HEK293 (cell line): ENCODE results near the gene TSHZ2.

ENCODE experiments used
- CTCF ChIA-PET: fragments of 350-600 bp; formaldehyde crosslinking; extraction: SDS; loops from one replicate; lab custom pipeline; 2021; ENCODE audit warnings: antibody characterized with exemption; lab: Yijun Ruan, JAX
- POLR2A ChIA-PET: fragments of 300-600 bp; formaldehyde crosslinking; extraction: SDS; loops from one replicate; lab custom pipeline; 2020; ENCODE audit warnings: antibody characterized with exemption, inconsistent platforms; lab: Yijun Ruan, JAX
- H3K27ac ChIP-seq: fragments of 200-500 bp; sonication (Bioruptor generic); 2 replicates; pipeline ENCODE4 v1.5.1; 2014; ENCODE audit warnings: low read depth, low read length, control low read depth, inconsistent platforms; ENCODE audit errors: extremely low read depth
- H3K36me3 ChIP-seq, 2 experiments: fragments of 200-500 bp in 1 of 2; sonication (Bioruptor generic) in 1 of 2; 1 replicate in 1 of 2; 2 replicates in 1 of 2; pipeline ENCODE4 v1.5.1; 2014 to 2017; ENCODE audit warnings: inconsistent platforms in 2 of 2, low read length in 2 of 2; ENCODE audit not compliant: control insufficient read depth in 2 of 2, insufficient read depth in 1 of 2
- H3K4me1 ChIP-seq: fragments of 200-500 bp; sonication (Bioruptor generic); 2 replicates; pipeline ENCODE4 v1.5.1; 2014; ENCODE audit warnings: mild to moderate bottlenecking, low read length, inconsistent platforms; ENCODE audit not compliant: control insufficient read depth, insufficient read depth
- H3K4me3 ChIP-seq: 2 replicates; pipeline ENCODE4 v1.5.1; 2011; ENCODE audit warnings: low read depth, mild to moderate bottlenecking, control low read depth, low read length, moderate library complexity
- H3K9me3 ChIP-seq: fragments of 200-500 bp; sonication (Bioruptor generic); 2 replicates; pipeline ENCODE4 v1.5.1; 2014; ENCODE audit warnings: low read depth, low read length, inconsistent platforms; ENCODE audit not compliant: control insufficient read depth, insufficient read depth
- GLIS2 ChIP-seq: fragments of 450-650 bp; formaldehyde crosslinking; IDR thresholded peaks from 2 replicates; pipeline ENCODE4 v1.5.1; 2016; ENCODE audit warnings: missing biosample characterization, missing genetic modification characterization
- KLF7 ChIP-seq: fragments of 450-650 bp; formaldehyde crosslinking; IDR thresholded peaks from 2 replicates; pipeline ENCODE4 v1.5.1; 2016; ENCODE audit warnings: missing biosample characterization, missing genetic modification characterization, borderline replicate concordance
- MYNN ChIP-seq: fragments of 450-650 bp; formaldehyde crosslinking; IDR thresholded peaks from 2 replicates; pipeline ENCODE4 v1.5.1; 2016; ENCODE audit warnings: missing biosample characterization, missing genetic modification characterization, borderline replicate concordance
- OVOL3 ChIP-seq: fragments of 450-650 bp; formaldehyde crosslinking; IDR thresholded peaks from 2 replicates; pipeline ENCODE4 v1.5.1; 2016; ENCODE audit warnings: missing biosample characterization, missing genetic modification characterization
- SCRT2 ChIP-seq: fragments of 450-650 bp; formaldehyde crosslinking; IDR thresholded peaks from 2 replicates; pipeline ENCODE4 v1.5.1; 2016; ENCODE audit warnings: missing biosample characterization, missing genetic modification characterization
- SP3 ChIP-seq: fragments of 450-650 bp; formaldehyde crosslinking; IDR thresholded peaks from 2 replicates; pipeline ENCODE4 v1.5.1; 2016; ENCODE audit warnings: missing biosample characterization, missing genetic modification characterization
- ZBTB21 ChIP-seq: fragments of 450-650 bp; formaldehyde crosslinking; IDR thresholded peaks from 2 replicates; pipeline ENCODE4 v1.5.1; 2017; ENCODE audit warnings: missing biosample characterization, missing genetic modification characterization
- ZEB2 ChIP-seq: fragments of 450-650 bp; formaldehyde crosslinking; IDR thresholded peaks from 2 replicates; pipeline ENCODE4 v1.5.1; 2016; ENCODE audit warnings: missing biosample characterization, missing genetic modification characterization
- ZNF112 ChIP-seq: fragments of 450-650 bp; formaldehyde crosslinking; IDR thresholded peaks from 2 replicates; pipeline ENCODE4 v1.5.0; 2017; ENCODE audit warnings: missing biosample characterization, missing genetic modification characterization
- ZNF121 ChIP-seq: fragments of 450-650 bp; formaldehyde crosslinking; IDR thresholded peaks from 2 replicates; pipeline ENCODE4 v1.5.1; 2016; ENCODE audit warnings: missing biosample characterization, missing genetic modification characterization
- ZNF132 ChIP-seq: fragments of 450-650 bp; formaldehyde crosslinking; IDR thresholded peaks from 2 replicates; pipeline ENCODE4 v1.5.1; 2017; ENCODE audit warnings: missing biosample characterization, missing genetic modification characterization, borderline replicate concordance
- ZNF140 ChIP-seq: fragments of 450-650 bp; formaldehyde crosslinking; IDR thresholded peaks from 2 replicates; pipeline ENCODE4 v1.5.1; 2016; ENCODE audit warnings: missing biosample characterization, missing genetic modification characterization
- ZNF211 ChIP-seq: fragments of 450-650 bp; formaldehyde crosslinking; IDR thresholded peaks from 2 replicates; pipeline ENCODE4 v1.5.1; 2016; ENCODE audit warnings: low read depth, missing biosample characterization, missing genetic modification characterization
- ZNF223 ChIP-seq: fragments of 450-650 bp; formaldehyde crosslinking; IDR thresholded peaks from 2 replicates; pipeline ENCODE4 v1.5.1; 2016; ENCODE audit warnings: missing biosample characterization, missing genetic modification characterization
- ZNF324 ChIP-seq: fragments of 450-650 bp; formaldehyde crosslinking; IDR thresholded peaks from 2 replicates; pipeline ENCODE4 v1.5.1; 2016; ENCODE audit warnings: missing biosample characterization, missing genetic modification characterization
- ZNF404 ChIP-seq: fragments of 450-650 bp; formaldehyde crosslinking; IDR thresholded peaks from 2 replicates; pipeline ENCODE4 v1.5.1; 2017; ENCODE audit warnings: missing biosample characterization, missing genetic modification characterization
- ZNF426 ChIP-seq: fragments of 450-650 bp; formaldehyde crosslinking; IDR thresholded peaks from 2 replicates; pipeline ENCODE4 v1.5.1; 2017; ENCODE audit warnings: missing biosample characterization, missing genetic modification characterization, mild to moderate bottlenecking, inconsistent platforms, moderate library complexity
- ZNF549 ChIP-seq: fragments of 450-650 bp; IDR thresholded peaks from 2 replicates; pipeline ENCODE4 v1.5.1; 2018; ENCODE audit warnings: missing biosample characterization, missing genetic modification characterization, mild to moderate bottlenecking, inconsistent platforms, moderate library complexity
- ZNF555 ChIP-seq: fragments of 450-650 bp; formaldehyde crosslinking; conservative IDR thresholded peaks from 2 replicates; pipeline ENCODE4 v1.5.1; 2017; ENCODE audit warnings: missing biosample characterization, mild to moderate bottlenecking, missing genetic modification characterization, inconsistent platforms
- ZNF600 ChIP-seq: fragments of 450-650 bp; formaldehyde crosslinking; IDR thresholded peaks from 2 replicates; pipeline ENCODE4 v1.5.1; 2016; ENCODE audit warnings: missing biosample characterization, missing genetic modification characterization
- ZNF624 ChIP-seq: fragments of 450-650 bp; formaldehyde crosslinking; IDR thresholded peaks from 2 replicates; pipeline ENCODE4 v1.5.1; 2017; ENCODE audit warnings: missing biosample characterization, missing genetic modification characterization
- ZNF660 ChIP-seq: fragments of 450-650 bp; IDR thresholded peaks from 2 replicates; pipeline ENCODE4 v1.5.1; 2018; ENCODE audit warnings: missing biosample characterization, mild to moderate bottlenecking, missing genetic modification characterization
- ZXDB ChIP-seq: fragments of 450-650 bp; formaldehyde crosslinking; IDR thresholded peaks from 2 replicates; pipeline ENCODE4 v1.5.1; 2016; ENCODE audit warnings: missing biosample characterization, missing genetic modification characterization
- TF ChIP-seq, protein P1 (sequence below): fragments of 450-650 bp; formaldehyde crosslinking; IDR thresholded peaks from 2 replicates; pipeline ENCODE4 v1.5.1; 2016; ENCODE audit warnings: missing biosample characterization, missing genetic modification characterization
- TF ChIP-seq, protein P2 (sequence below): fragments of 450-650 bp; formaldehyde crosslinking; IDR thresholded peaks from 2 replicates; pipeline ENCODE4 v1.5.1; 2016; ENCODE audit warnings: missing biosample characterization, missing genetic modification characterization
- TF ChIP-seq, protein P3 (sequence below): fragments of 450-650 bp; formaldehyde crosslinking; IDR thresholded peaks from 2 replicates; pipeline ENCODE4; 2016; ENCODE audit warnings: missing biosample characterization, missing genetic modification characterization
- TF ChIP-seq, protein P4 (sequence below): fragments of 450-650 bp; formaldehyde crosslinking; IDR thresholded peaks from 2 replicates; pipeline ENCODE4 v1.5.1; 2016; ENCODE audit warnings: missing biosample characterization, missing genetic modification characterization

TSHZ2 gene

DNA sequence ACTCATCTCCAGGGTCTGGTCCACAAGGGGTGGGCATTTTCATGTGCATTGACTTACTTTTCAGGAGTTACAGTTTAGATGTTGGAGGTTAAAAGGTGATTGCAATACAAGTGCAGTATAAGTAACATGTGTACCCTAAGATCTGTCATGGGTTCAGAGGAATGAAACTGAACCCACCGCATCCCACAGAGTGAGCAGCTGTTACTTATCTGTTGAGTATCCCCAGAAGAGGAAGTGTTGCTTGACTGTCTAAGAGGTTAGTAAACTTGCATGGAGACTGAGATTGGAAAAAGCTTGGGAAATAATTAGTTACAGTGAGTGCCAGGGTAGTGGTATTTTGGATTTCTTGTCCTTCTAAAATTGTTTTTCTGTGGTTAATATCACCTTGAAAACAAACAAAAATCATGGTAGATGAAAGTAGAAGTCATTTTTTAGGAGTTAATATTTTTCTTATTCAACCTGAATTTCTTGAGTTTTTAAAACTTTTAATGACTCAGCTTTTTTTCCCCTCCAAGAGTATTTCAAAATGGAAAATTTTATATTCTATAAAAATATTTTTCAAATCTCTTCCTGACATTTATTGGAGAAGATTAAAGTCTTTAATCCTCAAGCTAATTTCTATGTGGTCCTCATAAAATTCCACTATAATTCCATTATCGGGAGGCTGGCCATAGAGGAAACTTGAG lies 315.3 kb downstream of the TSHZ2 start (continued):
- TF ChIP-seq SP3 (tag by site-specific recombination) = no peak
- no peak for TF ChIP-seq ZXDB (tag by site-specific recombination)
- TF ChIP-seq SCRT2 (tag by site-specific recombination) = no peak

- no peaks in the 10 kb centered on the region for H3K36me3 ChIP-seq
- H3K4me3 ChIP-seq = no peak overlapping the region
- ChIA-PET CTCF (interaction anchor here (0.6 to 1.1 kb wide), 3 partner anchors 83 to 197 kb away, joined by 3 read pairs; no protein-coding TSS in a partner anchor), POLR2A (no interaction called here)
- no peak for TF ChIP-seq ZNF624 (tag by site-specific recombination)
- TF ChIP-seq ZNF211 (tag by site-specific recombination) = no peak
- TF ChIP-seq ZNF555 = no peak
- no peak for TF ChIP-seq ZNF426 (tag by site-specific recombination)
- TF ChIP-seq ZNF223 (tag by site-specific recombination) = no peak
- no peak for TF ChIP-seq ZNF600 (tag by site-specific recombination)
- TF ChIP-seq, protein P1, sequence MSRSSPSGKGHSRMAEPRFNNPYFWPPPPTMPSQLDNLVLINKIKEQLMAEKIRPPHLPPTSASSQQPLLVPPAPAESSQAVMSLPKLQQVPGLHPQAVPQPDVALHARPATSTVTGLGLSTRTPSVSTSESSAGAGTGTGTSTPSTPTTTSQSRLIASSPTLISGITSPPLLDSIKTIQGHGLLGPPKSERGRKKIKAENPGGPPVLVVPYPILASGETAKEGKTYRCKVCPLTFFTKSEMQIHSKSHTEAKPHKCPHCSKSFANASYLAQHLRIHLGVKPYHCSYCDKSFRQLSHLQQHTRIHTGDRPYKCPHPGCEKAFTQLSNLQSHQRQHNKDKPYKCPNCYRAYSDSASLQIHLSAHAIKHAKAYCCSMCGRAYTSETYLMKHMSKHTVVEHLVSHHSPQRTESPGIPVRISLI (tag by site-specific recombination) = no peak
- TF ChIP-seq ZNF404 = no peak
- no peak overlapping the region for H3K27ac ChIP-seq
- no peaks in the 10 kb centered on the region for H3K4me1 ChIP-seq
- H3K9me3 ChIP-seq = no peaks in the 10 kb centered on the region
Measured at GRCh38 chr20:53291548-53291947, 319.4 kb downstream of the TSHZ2 start.

GRCh38 chr20:53292347-53292746 lies 320.2 kb downstream of the TSHZ2 start:
- no peak overlapping the region for H3K4me3 ChIP-seq
- H3K27ac ChIP-seq = no peak overlapping the region
- H3K9me3 ChIP-seq = no peaks in the 10 kb centered on the region
- ChIA-PET POLR2A (no interaction called here), CTCF (interaction anchor here (0.7 kb wide), 1 partner anchor 66 kb away, joined by 4 read pairs; no protein-coding TSS in a partner anchor)
- no peaks in the 10 kb centered on the region for H3K36me3 ChIP-seq
- TF ChIP-seq ZEB2 (no peak), ZNF121 (tag by site-specific recombination) (peak; percentile 70; the same call in 1 of the 2 replicates)
- H3K4me1 ChIP-seq = no peaks in the 10 kb centered on the region

DNA sequence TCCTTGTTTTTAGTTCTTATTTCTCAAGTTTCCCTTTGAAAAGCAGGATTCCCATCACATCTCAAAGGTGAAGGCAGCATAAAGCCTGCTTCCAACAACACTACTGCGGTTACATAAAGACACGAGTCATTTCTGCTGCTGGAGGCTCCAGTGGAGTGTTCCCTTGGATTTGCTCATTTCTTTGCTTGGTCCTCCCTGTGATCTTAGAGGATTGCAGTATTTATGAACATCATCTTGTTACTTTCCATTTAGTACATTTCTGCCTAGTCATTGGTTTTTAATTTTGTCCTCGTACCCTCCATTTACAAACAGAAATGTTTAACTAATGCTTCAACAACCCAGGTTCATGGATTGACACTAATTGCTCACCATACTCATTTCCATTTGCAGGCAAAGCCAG lies 322.6 kb downstream of the TSHZ2 start:
- POLR2A ChIA-PET = no interaction called here
- CTCF ChIA-PET = interaction anchor here (0.8 to 1.1 kb wide), 2 partner anchors 43 to 553 kb away, joined by 3 to 4 read pairs; no protein-coding TSS in a partner anchor
- TF ChIP-seq, protein P2, sequence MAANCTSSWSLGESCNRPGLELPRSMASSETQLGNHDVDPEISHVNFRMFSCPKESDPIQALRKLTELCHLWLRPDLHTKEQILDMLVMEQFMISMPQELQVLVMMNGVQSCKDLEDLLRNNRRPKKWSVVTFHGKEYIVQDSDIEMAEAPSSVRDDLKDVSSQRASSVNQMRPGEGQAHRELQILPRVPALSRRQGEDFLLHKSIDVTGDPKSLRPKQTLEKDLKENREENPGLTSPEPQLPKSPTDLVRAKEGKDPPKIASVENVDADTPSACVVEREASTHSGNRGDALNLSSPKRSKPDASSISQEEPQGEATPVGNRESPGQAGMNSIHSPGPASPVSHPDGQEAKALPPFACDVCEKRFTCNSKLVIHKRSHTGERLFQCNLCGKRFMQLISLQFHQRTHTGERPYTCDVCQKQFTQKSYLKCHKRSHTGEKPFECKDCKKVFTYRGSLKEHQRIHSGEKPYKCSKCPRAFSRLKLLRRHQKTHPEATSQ (tag by site-specific recombination) = no peak
- TF ChIP-seq ZNF660 (tag by site-specific recombination) = no peak
- no peak for TF ChIP-seq ZNF140 (tag by site-specific recombination)
- no peak for TF ChIP-seq ZNF324 (tag by site-specific recombination)
- no peak for TF ChIP-seq ZNF549
- no peak for TF ChIP-seq OVOL3
- TF ChIP-seq ZBTB21 = no peak
- no peak for TF ChIP-seq MYNN (tag by site-specific recombination)
- TF ChIP-seq, protein P3, sequence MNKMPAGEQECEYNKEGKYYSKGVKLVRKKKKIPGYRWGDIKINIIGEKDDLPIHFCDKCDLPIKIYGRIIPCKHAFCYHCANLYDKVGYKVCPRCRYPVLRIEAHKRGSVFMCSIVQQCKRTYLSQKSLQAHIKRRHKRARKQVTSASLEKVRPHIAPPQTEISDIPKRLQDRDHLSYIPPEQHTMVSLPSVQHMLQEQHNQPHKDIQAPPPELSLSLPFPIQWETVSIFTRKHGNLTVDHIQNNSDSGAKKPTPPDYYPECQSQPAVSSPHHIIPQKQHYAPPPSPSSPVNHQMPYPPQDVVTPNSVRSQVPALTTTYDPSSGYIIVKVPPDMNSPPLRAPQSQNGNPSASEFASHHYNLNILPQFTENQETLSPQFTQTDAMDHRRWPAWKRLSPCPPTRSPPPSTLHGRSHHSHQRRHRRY (tag by site-specific recombination) = no peak
- no peak for TF ChIP-seq ZNF132 (tag by site-specific recombination)
- no peak for TF ChIP-seq GLIS2 (tag by site-specific recombination)
- no peak for TF ChIP-seq KLF7 (tag by site-specific recombination)
- TF ChIP-seq, protein P4, sequence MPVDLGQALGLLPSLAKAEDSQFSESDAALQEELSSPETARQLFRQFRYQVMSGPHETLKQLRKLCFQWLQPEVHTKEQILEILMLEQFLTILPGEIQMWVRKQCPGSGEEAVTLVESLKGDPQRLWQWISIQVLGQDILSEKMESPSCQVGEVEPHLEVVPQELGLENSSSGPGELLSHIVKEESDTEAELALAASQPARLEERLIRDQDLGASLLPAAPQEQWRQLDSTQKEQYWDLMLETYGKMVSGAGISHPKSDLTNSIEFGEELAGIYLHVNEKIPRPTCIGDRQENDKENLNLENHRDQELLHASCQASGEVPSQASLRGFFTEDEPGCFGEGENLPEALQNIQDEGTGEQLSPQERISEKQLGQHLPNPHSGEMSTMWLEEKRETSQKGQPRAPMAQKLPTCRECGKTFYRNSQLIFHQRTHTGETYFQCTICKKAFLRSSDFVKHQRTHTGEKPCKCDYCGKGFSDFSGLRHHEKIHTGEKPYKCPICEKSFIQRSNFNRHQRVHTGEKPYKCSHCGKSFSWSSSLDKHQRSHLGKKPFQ (tag by site-specific recombination) = no peak
- no peak for TF ChIP-seq ZNF112 (tag by site-specific recombination)

More for the DNA sequence above, 322.6 kb downstream of the TSHZ2 start:
- H3K9me3 ChIP-seq = no peaks in the 10 kb centered on the region
- H3K4me3 ChIP-seq = no peak overlapping the region
- H3K4me1 ChIP-seq = no peaks in the 10 kb centered on the region
- H3K27ac ChIP-seq = no peak overlapping the region
- no peaks in the 10 kb centered on the region for H3K36me3 ChIP-seq
